Omental fat pad (tissue), 4 donors: ENCODE data around the gene SPACA7. TPM values are rescaled to one million over a fixed set of nuclear protein-coding genes. Genes with fewer than 3 reads are reported as not detected.
A peak's percentile ranks its signal among the peaks of the same experiment; 100 is the strongest.

Experiments
- ATAC-seq: fragments of 150-250 bp; one replicate; pipeline ENCODE4 v1.9.1; 2016; ENCODE audit warnings: mild to moderate bottlenecking, moderate library complexity; ENCODE audit not compliant: low FRiP score
- DNase-seq: peaks from one replicate; pipeline ENCODE4 v3.0.0-alpha.2; 2019; ENCODE audit warnings: low spot score
- CTCF ChIP-seq, 3 donors: fragments of 450-650 bp; IDR thresholded peaks; one replicate each; pipeline ENCODE4 v1.5.1; 2016 to 2017; ENCODE audit warnings: antibody characterized with exemption in 3 of 3, mild to moderate bottlenecking in 3 of 3, moderate library complexity in 2 of 3
- total RNA-seq, 4 donors: library from RNA; depleted of rRNA; stranded (reverse); fragments of >200 nt; gene quantifications; one replicate each; pipeline ENCODE4 v1.1.0, GENCODE V29; 2016

Gene SPACA7
- total RNA-seq, 4 donors from 2014 or later: not detected

- ATAC-seq: no peak
- no peak for TF ChIP-seq CTCF (IDR thresholded peaks at IDR 0.05)
- DNase-seq: no peak
Measured at GRCh38 chr13:112342841-112343361, 33.3 kb upstream of the SPACA7 start.

- TF ChIP-seq CTCF (IDR thresholded peaks at IDR 0.05): no peak
- no peak for ATAC-seq
- DNase-seq: no peak
Measured at GRCh38 chr13:112343591-112343990, 32.6 kb upstream of the SPACA7 start.

GRCh38 chr13:112345826-112346172 lies 30.4 kb upstream of the SPACA7 start:
- ATAC-seq (no peak), DNase-seq (no peak)
- peak in 1 of 3 donors; percentile 9 for TF ChIP-seq CTCF (IDR thresholded peaks at IDR 0.05)

GRCh38 chr13:112346173-112346898 lies 29.8 kb upstream of the SPACA7 start:
- peak; percentile 94 for ATAC-seq
- TF ChIP-seq CTCF (IDR thresholded peaks at IDR 0.05): no peak
- DNase-seq: no peak

- no peak for ATAC-seq
Measured at GRCh38 chr13:112346899-112347229, 29.3 kb upstream of the SPACA7 start.

GRCh38 chr13:112347986-112348385 lies 28.2 kb upstream of the SPACA7 start:
- DNase-seq: no peak
- TF ChIP-seq CTCF (IDR thresholded peaks at IDR 0.05): no peak
- no peak for ATAC-seq

More at GRCh38 chr13:112346899-112347229, 29.3 kb upstream of the SPACA7 start:
- no peak for TF ChIP-seq CTCF (IDR thresholded peaks at IDR 0.05)
- no peak for DNase-seq

GRCh38 chr13:112348642-112349345 lies 27.4 kb upstream of the SPACA7 start:
- no peak for TF ChIP-seq CTCF (IDR thresholded peaks at IDR 0.05)
- DNase-seq: no peak
- no peak for ATAC-seq
